ENCODE measurements around the gene RNF208. TPM values are rescaled to one million over a fixed set of nuclear protein-coding genes. Genes with fewer than 3 reads are reported as not detected.
A peak's percentile ranks its signal among the peaks of the same experiment; 100 is the strongest.

The RNF208 gene
- total and polyA plus RNA-seq, 2 of the 4 experiments (the other 2 are of a cell fraction), result 1.2 TPM; not detected in 1

- H3K27ac ChIP-seq (ENCODE audit: insufficient read depth, low read length), result no peak overlapping the region
- no peak overlapping the region for H3K14ac ChIP-seq (replicated peaks; ENCODE audit: low read depth, low read length)
- no peak overlapping the region for H3K56ac ChIP-seq (ENCODE audit: extremely low read depth, insufficient read depth, low read length)
- BruUV-seq (replicated peaks), result no TSS peak
- no peak overlapping the region for H4K91ac ChIP-seq (ENCODE audit: insufficient read depth, low read depth, low read length)
- ATAC-seq (ENCODE audit: low read depth) (no peak), DNase-seq (no peak)
- H3K27me3 ChIP-seq (ENCODE audit: control insufficient read depth, insufficient read depth, low read length), result no peaks in the 10 kb centered on the region
- H3K36me3 ChIP-seq (ENCODE audit: control insufficient read depth, insufficient read depth, low read length), result peaks cover 9% of the 10 kb centered on the region
- H2AK9ac ChIP-seq (replicated peaks; ENCODE audit: low read depth, low read length, poor library complexity), result no peak overlapping the region
- H3K4me1 ChIP-seq (ENCODE audit: control insufficient read depth, insufficient read depth, low read length), result peaks cover 9% of the 10 kb centered on the region
- H4K20me1 ChIP-seq (ENCODE audit: insufficient read depth, low read length), result peaks cover 9% of the 10 kb centered on the region
- no peak overlapping the region; the same call in 1 of the 2 replicates for H2AK5ac ChIP-seq (ENCODE audit: low read depth, low read length)
- TF ChIP-seq RCOR1 (IDR thresholded peaks at IDR 0.05; ENCODE audit: insufficient replicate concordance, low read length), result no peak
- TF ChIP-seq ELK1 (IDR thresholded peaks at IDR 0.05; ENCODE audit: borderline replicate concordance, low read depth, low read length), result no peak
- no peak for TF ChIP-seq CTCF (conservative IDR thresholded peaks at IDR 0.05; ENCODE audit: low read depth, low read length)
- no peak for TF ChIP-seq RAD21 (IDR thresholded peaks at IDR 0.05; ENCODE audit: low read length)
- no peak for TF ChIP-seq MXI1 (IDR thresholded peaks at IDR 0.05; ENCODE audit: borderline replicate concordance, low read depth, low read length)
- no peak for TF ChIP-seq MAZ (IDR thresholded peaks at IDR 0.05; ENCODE audit: borderline replicate concordance, low read depth, low read length)
- TF ChIP-seq CHD1 (IDR thresholded peaks at IDR 0.05; ENCODE audit: low read depth, low read length), result no peak
- TF ChIP-seq POLR2A (IDR thresholded peaks at IDR 0.05; ENCODE audit: low read depth, low read length), result no peak
- dilution Hi-C loops (cut with HindIII; ENCODE audit: low sequenced_read_pairs, unreplicated experiment), result no loop called here
- H3K18ac ChIP-seq (ENCODE audit: low read depth, low read length), result no peak overlapping the region
- H4K8ac ChIP-seq (ENCODE audit: low read depth in 2 of 2, low read length in 2 of 2), result no peak overlapping the region
- H2BK120ac ChIP-seq (ENCODE audit: low read depth, low read length), result no peak overlapping the region
- H2BK5ac ChIP-seq (ENCODE audit: low read depth, low read length, poor library complexity, severe bottlenecking), result no peak overlapping the region
- no peaks in the 10 kb centered on the region for H3K9me3 ChIP-seq (ENCODE audit: control insufficient read depth, insufficient read depth, low read length)
- H2BK20ac ChIP-seq (ENCODE audit: low read depth, low read length), result no peak overlapping the region
- peak overlapping the region; percentile 99 for H3K4me2 ChIP-seq (ENCODE audit: low read depth, low read length)
- peak overlapping the region; percentile 89; the same call in 1 of the 2 replicates for H3K9ac ChIP-seq (ENCODE audit: low read depth, low read length)
- 0 out of 2 replicates have a peak, but pooled peaks cover 2% of the 10 kb centered on the region for H3K9me1 ChIP-seq (ENCODE audit: insufficient read depth, low read length)
- H2BK15ac ChIP-seq (ENCODE audit: low read depth, low read length), result no peak overlapping the region
- no peak overlapping the region for H2AFZ ChIP-seq (replicated peaks; ENCODE audit: low read length, poor library complexity)
- peaks cover 42 to 56% of the 10 kb centered on the region in 2 experiments for H3K79me1 ChIP-seq (ENCODE audit: low read depth in 1 of 2, low read length in 2 of 2)
- in situ Hi-C loops (cut with MboI; ENCODE audit: low sequenced_read_pairs), result no loop called here
- 98% methylated on average over 4 of the region's 7 CpGs; no CpG with 5 or more reads in 1 of the 2 experiments for whole genome bisulfite sequencing, 2 experiments (ENCODE audit: extremely low coverage in 2 of 2, insufficient read length in 1 of 2)
- ChIA-PET CTCF (no interaction called here), POLR2A (ENCODE audit: unreplicated experiment) (no interaction called here)
- intact Hi-C loops (cut with micrococcal nuclease), result no loop called here
- H3K23ac ChIP-seq (ENCODE audit: low read depth, low read length), result no peak overlapping the region
- no peak overlapping the region for H3K4me3 ChIP-seq (ENCODE audit: insufficient read depth, low read depth, low read length)
- no peak overlapping the region for H4K5ac ChIP-seq (ENCODE audit: low read depth, low read length)
- no peak overlapping the region; the same call in 1 of the 2 replicates for H3K4ac ChIP-seq (ENCODE audit: low read depth, low read length)
Measured at GRCh38 chr9:137206602-137207001, 15.4 kb downstream of the RNF208 start.
